ENCODE data around the gene DHRSX. TPM values are rescaled to one million over a fixed set of nuclear protein-coding genes. Genes with fewer than 3 reads are reported as not detected.
"Not testable (repeated sequence)": the region's sequence is repeated elsewhere in the genome, so short reads cannot be mapped to it uniquely, and the experiment has no call there.

The DHRSX gene
- total RNA-seq, 4 donors from 2014 or later, result 4.4 to 23.8 (median 11.3) TPM

- H3K4me3 ChIP-seq, result no peak overlapping the region
- TF ChIP-seq CTCF (IDR thresholded peaks at IDR 0.05) (no peak), POLR2A (IDR thresholded peaks at IDR 0.05) (no peak)
- H3K27ac ChIP-seq, result no peak overlapping the region
- no peaks in the 10 kb centered on the region for H3K9me3 ChIP-seq
- H3K27me3 ChIP-seq, result no peaks in the 10 kb centered on the region
- no peaks in the 10 kb centered on the region for H3K36me3 ChIP-seq
- no peak for DNase-seq
- intact Hi-C loops (cut with DNase I; ENCODE audit: low total_unique reads), result no loop called here
- H3K4me1 ChIP-seq, result no peaks in the 10 kb centered on the region
These were observed 36.1 kb downstream of the DHRSX start for GRCh38 chrX:2464677-2465166.

GRCh38 chrX:2463973-2464676 is 36.7 kb downstream of the DHRSX start:
- Histone ChIP-seq H3K9me3 (no peaks in the 10 kb centered on the region), H3K27ac (no peak overlapping the region), H3K36me3 (no peaks in the 10 kb centered on the region), H3K27me3 (no peaks in the 10 kb centered on the region), H3K4me1 (no peaks in the 10 kb centered on the region), H3K4me3 (no peak overlapping the region)
- intact Hi-C loops (cut with DNase I; ENCODE audit: low total_unique reads), result no loop called here
- TF ChIP-seq POLR2A (IDR thresholded peaks at IDR 0.05) (no peak), CTCF (IDR thresholded peaks at IDR 0.05) (no peak)
- DNase-seq, result no peak

GRCh38 chrX:2463481-2463880 is 37.3 kb downstream of the DHRSX start:
- H3K4me3 ChIP-seq; H3K27ac ChIP-seq; H3K4me1 ChIP-seq; H3K9me3 ChIP-seq; intact Hi-C loops (cut with DNase I; ENCODE audit: low total_unique reads); H3K36me3 ChIP-seq; H3K27me3 ChIP-seq; DNase-seq: not testable (repeated sequence)

- H3K4me1 ChIP-seq, result no peaks in the 10 kb centered on the region
- no peak for TF ChIP-seq POLR2A (IDR thresholded peaks at IDR 0.05)
- no peak for TF ChIP-seq CTCF (IDR thresholded peaks at IDR 0.05)
- no peaks in the 10 kb centered on the region for H3K9me3 ChIP-seq
- no peaks in the 10 kb centered on the region for H3K27me3 ChIP-seq
- H3K4me3 ChIP-seq, result no peak overlapping the region
- intact Hi-C loops (cut with DNase I; ENCODE audit: low total_unique reads), result no loop called here
- no peak for DNase-seq
- H3K36me3 ChIP-seq, result no peaks in the 10 kb centered on the region
- H3K27ac ChIP-seq, result no peak overlapping the region
These were observed 38.0 kb downstream of the DHRSX start for GRCh38 chrX:2462780-2463179.

GRCh38 chrX:2462074-2462473 is 38.7 kb downstream of the DHRSX start:
- Histone ChIP-seq H3K4me3 (no peak overlapping the region), H3K27ac (no peak overlapping the region), H3K27me3 (no peaks in the 10 kb centered on the region), H3K4me1 (no peaks in the 10 kb centered on the region), H3K9me3 (no peaks in the 10 kb centered on the region), H3K36me3 (no peaks in the 10 kb centered on the region)
- DNase-seq, result no peak
- TF ChIP-seq POLR2A (IDR thresholded peaks at IDR 0.05), result no peak
- no peak for TF ChIP-seq CTCF (IDR thresholded peaks at IDR 0.05)
- intact Hi-C loops (cut with DNase I; ENCODE audit: low total_unique reads), result no loop called here

GRCh38 chrX:2461711-2462016 is 39.1 kb downstream of the DHRSX start:
- Histone ChIP-seq H3K9me3 (no peaks in the 10 kb centered on the region), H3K27me3 (no peaks in the 10 kb centered on the region), H3K36me3 (no peaks in the 10 kb centered on the region), H3K4me1 (no peaks in the 10 kb centered on the region), H3K4me3 (no peak overlapping the region), H3K27ac (no peak overlapping the region)
- no peak for DNase-seq
- TF ChIP-seq CTCF (IDR thresholded peaks at IDR 0.05) (no peak), POLR2A (IDR thresholded peaks at IDR 0.05) (no peak)
- intact Hi-C loops (cut with DNase I; ENCODE audit: low total_unique reads), result no loop called here

GRCh38 chrX:2460821-2461710 is 39.7 kb downstream of the DHRSX start:
- DNase-seq; H3K9me3 ChIP-seq; H3K36me3 ChIP-seq; H3K4me3 ChIP-seq; H3K27me3 ChIP-seq; intact Hi-C loops (cut with DNase I; ENCODE audit: low total_unique reads); H3K27ac ChIP-seq; H3K4me1 ChIP-seq: not testable (repeated sequence)

GRCh38 chrX:2460048-2460447 is 40.7 kb downstream of the DHRSX start:
- H3K4me3 ChIP-seq; H3K27ac ChIP-seq; H3K4me1 ChIP-seq; H3K9me3 ChIP-seq; H3K36me3 ChIP-seq; intact Hi-C loops (cut with DNase I; ENCODE audit: low total_unique reads); H3K27me3 ChIP-seq; DNase-seq: not testable (repeated sequence)
